NCI-H146 treated with DMSO at 0.1 percent for 48 hours (cell line): Measurements from ENCODE around the gene PLD2.

ENCODE experiments used
- DNase-seq: peaks from one replicate; lab custom pipeline; 2025; ENCODE audit not compliant: unreplicated experiment; lab: John Stamatoyannopoulos, UW

PLD2 gene

GRCh38 chr17:4833178-4833940, 26.4 kb downstream of the PLD2 start, which contains the start of gene MINK1:
Gene MINK1 (plus strand): TSS chr17:4833340. CDS start chr17:4833584, 244 bp downstream.
- peak; percentile 72 for DNase-seq

- DNase-seq = peak; percentile 16
Observed at GRCh38 chr17:4833941-4834680, 27.2 kb downstream of the PLD2 start.

- DNase-seq = no peak
Observed at GRCh38 chr17:4834681-4835020, 27.7 kb downstream of the PLD2 start.

GRCh38 chr17:4836221-4836620, 29.3 kb downstream of the PLD2 start:
- DNase-seq = no peak

GRCh38 chr17:4837471-4838308, 30.7 kb downstream of the PLD2 start:
- no peak for DNase-seq

GRCh38 chr17:4838309-4838785, 31.4 kb downstream of the PLD2 start:
- no peak for DNase-seq

GRCh38 chr17:4839221-4839620, 32.3 kb downstream of the PLD2 start:
- DNase-seq = no peak

- DNase-seq = no peak
Observed at GRCh38 chr17:4839965-4840892, 33.3 kb downstream of the PLD2 start.

GRCh38 chr17:4840893-4841242, 33.9 kb downstream of the PLD2 start:
- no peak for DNase-seq

GRCh38 chr17:4842376-4842775, 35.4 kb downstream of the PLD2 start:
- DNase-seq = no peak

GRCh38 chr17:4843321-4844000, 36.5 kb downstream of the PLD2 start:
- no peak for DNase-seq

- DNase-seq = no peak
Observed at GRCh38 chr17:4845118-4845517, 38.2 kb downstream of the PLD2 start.

GRCh38 chr17:4846635-4847390, 39.9 kb downstream of the PLD2 start:
- DNase-seq = no peak

- DNase-seq = no peak
Observed at GRCh38 chr17:4849011-4849536, 42.1 kb downstream of the PLD2 start.

- DNase-seq = no peak
Observed at GRCh38 chr17:4850246-4850645, 43.3 kb downstream of the PLD2 start.

GRCh38 chr17:4851084-4851483, 44.1 kb downstream of the PLD2 start:
- no peak for DNase-seq

GRCh38 chr17:4852567-4853207, 45.7 kb downstream of the PLD2 start:
- no peak for DNase-seq

- no peak for DNase-seq
Observed at GRCh38 chr17:4853208-4853671, 46.3 kb downstream of the PLD2 start.
